Glutamatergic neuron (in vitro differentiated cells): ENCODE results near the gene HDAC9. TPM values are rescaled to one million over a fixed set of nuclear protein-coding genes. Genes with fewer than 3 reads are reported as not detected.

Experiments used
- DNase-seq: peaks from one replicate; pipeline ENCODE4 v3.0.0; 2022
- H3K27ac Mint-ChIP-seq: one replicate; pipeline ENCODE4 v1.8.0; 2020; ENCODE audit warnings: mild to moderate bottlenecking, mixed read lengths, inconsistent platforms; ENCODE audit not compliant: unreplicated experiment
- H3K27me3 Mint-ChIP-seq: one replicate; pipeline ENCODE4 v1.8.0; 2020; ENCODE audit warnings: mild to moderate bottlenecking, moderate library complexity, mixed read lengths, inconsistent platforms; ENCODE audit not compliant: unreplicated experiment
- H3K36me3 Mint-ChIP-seq: one replicate; pipeline ENCODE4 v1.8.0; 2020; ENCODE audit warnings: mild to moderate bottlenecking, mixed read lengths, inconsistent platforms; ENCODE audit not compliant: unreplicated experiment
- H3K4me1 Mint-ChIP-seq: one replicate; pipeline ENCODE4 v1.8.0; 2020; ENCODE audit warnings: mild to moderate bottlenecking, low read depth, mixed read lengths, inconsistent platforms; ENCODE audit not compliant: unreplicated experiment
- H3K4me3 Mint-ChIP-seq: one replicate; pipeline ENCODE4 v1.8.0; 2020; ENCODE audit warnings: mild to moderate bottlenecking, mixed read lengths, inconsistent platforms; ENCODE audit not compliant: unreplicated experiment
- H3K9me3 Mint-ChIP-seq: one replicate; pipeline ENCODE4 v1.8.0; 2020; ENCODE audit warnings: mild to moderate bottlenecking, moderate library complexity, mixed read lengths, inconsistent platforms; ENCODE audit not compliant: unreplicated experiment
- CTCF ChIP-seq: fragments of 200-600 bp; sonication (generic); IDR thresholded peaks from one replicate; pipeline ENCODE4 v1.5.0; 2021; ENCODE audit not compliant: partially characterized antibody, unreplicated experiment
- total RNA-seq: library from RNA; stranded (reverse); fragmentation: NEBNext Ultra II Directional; extraction: Animal tissue kit (Norgen Biotek cat#: 25700); gene quantifications from one replicate; pipeline ENCODE4 v1.2.1, GENCODE V29; 2021; ENCODE audit not compliant: unreplicated experiment

HDAC9 gene
- total RNA-seq, 1 donor from 2014 or later, result 94.8 TPM

GRCh38 chr7:18541871-18542212 is 46.3 kb downstream of the HDAC9 start:
- H3K4me1 Mint-ChIP-seq, result peaks cover 14% of the 10 kb centered on the region
- no peaks in the 10 kb centered on the region for H3K9me3 Mint-ChIP-seq
- no peak overlapping the region for H3K4me3 Mint-ChIP-seq
- H3K36me3 Mint-ChIP-seq, result peaks cover 4% of the 10 kb centered on the region
- no peak for DNase-seq
- peak overlapping the region; percentile 44 for H3K27ac Mint-ChIP-seq
- TF ChIP-seq CTCF, result no peak
- H3K27me3 Mint-ChIP-seq, result no peaks in the 10 kb centered on the region

- Mint-ChIP-seq H3K4me1 (peaks cover 15% of the 10 kb centered on the region), H3K4me3 (no peak overlapping the region), H3K27ac (no peak overlapping the region), H3K9me3 (peaks cover 1% of the 10 kb centered on the region), H3K36me3 (peaks cover 4% of the 10 kb centered on the region), H3K27me3 (no peaks in the 10 kb centered on the region)
- DNase-seq, result no peak
- no peak for TF ChIP-seq CTCF
Observed at GRCh38 chr7:18546576-18546975, 51.0 kb downstream of the HDAC9 start.

- Mint-ChIP-seq H3K27ac (no peak overlapping the region), H3K4me3 (no peak overlapping the region), H3K4me1 (peaks cover 19% of the 10 kb centered on the region), H3K9me3 (peaks cover 1% of the 10 kb centered on the region), H3K27me3 (no peaks in the 10 kb centered on the region), H3K36me3 (peaks cover 4% of the 10 kb centered on the region)
- no peak for TF ChIP-seq CTCF
- no peak for DNase-seq
Observed at GRCh38 chr7:18547509-18548187, 52.1 kb downstream of the HDAC9 start.

GRCh38 chr7:18548534-18548933 is 53.0 kb downstream of the HDAC9 start:
- Mint-ChIP-seq H3K4me3 (no peak overlapping the region), H3K27ac (no peak overlapping the region)

More at GRCh38 chr7:18548534-18548933, 53.0 kb downstream of the HDAC9 start:
- no peak for DNase-seq
- H3K9me3 Mint-ChIP-seq, result peaks cover 1% of the 10 kb centered on the region
- H3K4me1 Mint-ChIP-seq, result peaks cover 27% of the 10 kb centered on the region
- peaks cover 4% of the 10 kb centered on the region for H3K36me3 Mint-ChIP-seq
- H3K27me3 Mint-ChIP-seq, result peaks cover under 1% of the 10 kb centered on the region
- no peak for TF ChIP-seq CTCF
